GM21825 (cell line): Measurements from ENCODE around the gene PAFAH1B2.
"Not testable (repeated sequence)": the region's sequence is repeated elsewhere in the genome, so short reads cannot be mapped to it uniquely, and the experiment has no call there.

Experiments
- ATAC-seq: cut with Tn5 transposase; IDR thresholded peaks from one replicate; pipeline ENCODE4 v1.9.1; 2021; ENCODE audit warnings: mild to moderate bottlenecking, moderate library complexity; ENCODE audit not compliant: unreplicated experiment

PAFAH1B2 gene

DNA sequence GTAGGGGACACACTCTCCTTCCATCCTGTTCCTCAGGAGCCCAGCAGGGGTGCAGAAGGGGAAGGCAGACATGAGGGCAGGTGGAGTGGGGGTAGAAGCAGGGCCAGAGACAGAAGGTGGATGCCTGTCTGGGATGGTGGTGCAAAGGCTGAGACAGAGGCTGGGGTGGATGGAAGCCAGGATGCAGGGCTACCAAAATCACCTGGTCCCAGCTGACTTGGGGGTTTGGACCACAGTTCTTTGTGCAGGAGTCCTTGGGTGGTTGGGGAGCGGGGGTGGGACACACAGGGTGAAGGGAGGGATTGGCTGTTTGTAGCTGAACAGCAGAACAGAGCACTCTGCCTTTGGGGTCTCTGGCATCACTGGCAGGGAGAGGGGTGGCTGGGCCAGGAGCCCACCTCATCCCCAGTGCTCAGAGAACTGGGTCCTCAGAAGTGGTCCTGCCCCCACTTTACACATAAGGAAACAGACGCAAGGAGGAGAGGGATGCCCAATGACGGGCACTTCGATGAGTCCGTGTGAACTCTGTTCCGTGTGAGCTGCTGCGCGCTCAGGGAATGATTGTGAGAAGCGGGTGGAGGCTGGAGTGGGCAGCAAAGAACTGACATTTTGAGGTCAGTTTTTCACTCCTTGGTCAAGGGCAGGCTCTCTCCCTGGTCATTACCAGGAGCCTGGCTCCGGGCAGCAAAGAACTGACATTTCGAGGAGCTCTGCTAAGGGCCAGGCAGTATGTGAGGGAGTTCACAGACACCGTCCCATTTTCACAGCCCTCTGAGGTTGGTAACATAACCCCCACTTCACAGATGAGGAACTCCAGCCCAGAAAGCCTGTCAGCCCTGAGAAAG is 56.9 kb downstream of the PAFAH1B2 start:
- ATAC-seq: no peak

DNA sequence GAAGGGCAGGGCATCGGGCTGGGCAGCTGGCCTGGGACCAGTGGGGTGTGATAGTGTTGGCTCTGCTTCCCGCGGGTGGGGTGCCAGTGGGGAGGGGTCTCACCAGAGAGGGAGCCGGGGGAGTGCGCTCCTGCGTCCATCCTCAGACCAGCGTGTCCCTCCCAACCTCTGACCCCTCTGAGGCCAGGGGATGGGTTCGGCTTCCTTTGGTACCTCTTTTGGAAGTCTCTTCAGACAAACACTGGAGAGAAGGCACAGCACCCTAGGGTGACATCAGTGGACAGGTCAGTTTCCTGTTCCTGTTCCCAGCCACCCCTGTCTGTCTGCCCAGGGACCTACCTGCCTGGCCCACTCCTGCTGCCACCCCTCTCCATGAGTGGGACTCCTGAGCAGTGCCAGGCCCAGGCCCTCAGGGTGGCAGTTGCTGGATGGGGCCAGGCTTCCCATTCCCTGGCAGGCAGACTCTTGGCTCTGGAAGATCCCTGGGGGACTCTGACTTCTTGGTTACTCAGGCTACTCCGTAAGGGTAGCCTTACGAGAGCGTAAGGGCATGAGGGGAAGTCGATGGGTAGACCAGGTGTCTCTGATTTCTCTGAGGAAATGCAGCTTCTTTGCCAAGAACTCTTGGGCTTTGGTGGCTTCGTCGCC is 57.7 kb downstream of the PAFAH1B2 start:
- ATAC-seq: no peak

DNA sequence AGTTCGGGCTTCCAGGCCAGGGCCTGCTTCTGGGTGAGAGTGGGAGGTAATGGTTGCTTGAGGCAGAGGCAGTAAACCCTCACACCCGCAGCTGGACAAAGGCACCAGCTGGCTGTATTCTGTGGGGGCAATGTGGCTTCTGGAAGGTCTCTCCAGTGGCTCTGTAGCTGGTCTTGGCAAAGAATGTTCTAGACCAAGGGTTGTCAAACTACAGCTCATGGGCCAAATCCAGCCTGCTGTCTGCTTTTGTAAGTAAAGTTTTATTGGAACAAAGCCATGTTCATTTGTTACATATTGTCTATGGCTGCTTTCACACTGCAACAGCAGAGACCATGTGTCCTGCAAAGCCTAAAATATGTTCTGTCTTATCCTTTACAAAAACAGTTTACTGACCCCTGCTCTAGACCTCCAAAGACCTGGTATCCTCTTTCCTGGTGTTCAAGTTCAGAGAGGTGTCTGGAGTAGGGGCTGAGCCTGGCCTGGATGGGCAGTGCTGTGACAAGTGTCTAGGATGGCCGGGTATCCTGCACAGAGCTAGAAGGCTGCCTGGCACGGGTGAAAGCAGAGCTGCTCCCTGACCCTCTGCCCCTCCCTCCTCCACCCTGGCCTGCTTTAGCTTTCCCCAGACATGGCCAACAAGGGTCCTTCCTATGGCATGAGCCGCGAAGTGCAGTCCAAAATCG is 58.4 kb downstream of the PAFAH1B2 start:
- no peak for ATAC-seq

DNA sequence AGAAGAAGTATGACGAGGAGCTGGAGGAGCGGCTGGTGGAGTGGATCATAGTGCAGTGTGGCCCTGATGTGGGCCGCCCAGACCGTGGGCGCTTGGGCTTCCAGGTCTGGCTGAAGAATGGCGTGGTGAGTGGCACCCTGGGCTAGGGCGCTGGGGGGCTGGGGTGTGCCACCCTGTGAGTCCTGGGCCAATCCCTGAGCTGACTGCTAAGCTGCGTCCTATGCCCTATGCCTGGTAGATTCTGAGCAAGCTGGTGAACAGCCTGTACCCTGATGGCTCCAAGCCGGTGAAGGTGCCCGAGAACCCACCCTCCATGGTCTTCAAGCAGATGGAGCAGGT is 59.0 kb downstream of the PAFAH1B2 start:
- ATAC-seq: no peak

DNA sequence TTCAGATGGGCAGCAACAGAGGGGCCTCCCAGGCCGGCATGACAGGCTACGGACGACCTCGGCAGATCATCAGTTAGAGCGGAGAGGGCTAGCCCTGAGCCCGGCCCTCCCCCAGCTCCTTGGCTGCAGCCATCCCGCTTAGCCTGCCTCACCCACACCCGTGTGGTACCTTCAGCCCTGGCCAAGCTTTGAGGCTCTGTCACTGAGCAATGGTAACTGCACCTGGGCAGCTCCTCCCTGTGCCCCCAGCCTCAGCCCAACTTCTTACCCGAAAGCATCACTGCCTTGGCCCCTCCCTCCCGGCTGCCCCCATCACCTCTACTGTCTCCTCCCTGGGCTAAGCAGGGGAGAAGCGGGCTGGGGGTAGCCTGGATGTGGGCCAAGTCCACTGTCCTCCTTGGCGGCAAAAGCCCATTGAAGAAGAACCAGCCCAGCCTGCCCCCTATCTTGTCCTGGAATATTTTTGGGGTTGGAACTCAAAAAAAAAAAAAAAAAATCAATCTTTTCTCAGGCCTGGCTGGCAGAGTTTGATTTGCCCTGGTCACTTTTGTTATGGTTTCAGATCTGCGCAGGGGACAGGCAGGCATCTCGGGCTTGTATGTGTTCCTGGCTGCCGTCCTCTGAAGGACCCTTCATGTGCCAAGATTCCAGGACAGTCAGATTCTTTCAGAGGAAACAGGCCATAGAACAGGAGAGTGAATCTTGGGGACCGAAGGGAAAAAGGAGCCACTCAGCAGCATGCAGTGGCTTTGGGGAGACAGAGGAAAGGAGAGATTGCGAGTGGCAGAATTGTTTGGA is 60.4 kb downstream of the PAFAH1B2 start:
- no peak for ATAC-seq

DNA sequence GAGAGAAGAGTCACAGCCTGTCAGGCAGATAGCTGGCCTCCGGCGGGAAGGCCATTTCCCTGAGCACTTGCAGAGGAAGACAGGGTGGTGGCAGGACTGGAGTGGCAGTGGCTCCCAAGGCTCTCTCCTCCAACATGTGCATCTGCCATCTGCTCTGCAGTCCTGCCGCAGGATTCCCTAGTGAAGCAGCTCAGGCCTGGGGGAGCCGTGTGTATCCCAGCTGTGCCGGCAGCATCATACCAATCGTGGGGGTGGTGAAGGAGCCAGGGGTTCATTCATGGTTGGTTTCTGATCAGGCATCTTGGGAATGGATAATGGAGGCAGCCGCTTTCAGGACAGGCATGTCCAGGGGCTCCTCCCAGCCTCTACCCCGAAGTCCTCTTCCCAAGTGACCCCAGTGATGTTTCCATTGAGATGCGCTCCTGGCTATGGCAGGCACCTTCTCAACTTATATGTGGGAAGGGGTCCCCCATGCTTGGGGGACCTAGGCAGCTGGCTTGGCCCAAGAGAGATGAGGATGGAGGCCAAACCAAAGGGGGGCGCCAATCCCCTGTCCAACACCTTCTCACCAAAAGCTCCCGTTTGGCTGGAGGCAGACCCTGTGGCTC is 61.2 kb downstream of the PAFAH1B2 start:
- no peak for ATAC-seq

DNA sequence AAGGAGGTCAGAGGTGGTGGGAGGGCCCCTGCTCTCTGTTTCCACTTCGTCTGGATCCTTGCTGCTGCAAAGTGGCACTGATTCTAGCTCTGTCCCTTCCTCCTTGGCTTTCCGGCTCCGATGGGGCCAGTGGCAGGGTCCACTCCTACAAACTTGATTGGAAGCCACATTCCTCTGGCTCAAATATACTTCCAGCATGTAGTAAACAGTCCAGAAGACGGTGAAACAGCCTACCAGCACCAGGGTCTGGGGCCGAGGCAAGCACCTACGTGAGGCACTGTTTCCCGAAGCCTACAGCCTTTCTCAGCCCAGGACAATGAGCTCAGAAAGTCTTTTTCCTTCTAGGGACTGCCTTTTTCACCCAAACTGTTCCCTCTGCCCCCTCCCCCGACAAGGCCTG is 62.0 kb downstream of the PAFAH1B2 start:
- ATAC-seq: not testable (repeated sequence)

DNA sequence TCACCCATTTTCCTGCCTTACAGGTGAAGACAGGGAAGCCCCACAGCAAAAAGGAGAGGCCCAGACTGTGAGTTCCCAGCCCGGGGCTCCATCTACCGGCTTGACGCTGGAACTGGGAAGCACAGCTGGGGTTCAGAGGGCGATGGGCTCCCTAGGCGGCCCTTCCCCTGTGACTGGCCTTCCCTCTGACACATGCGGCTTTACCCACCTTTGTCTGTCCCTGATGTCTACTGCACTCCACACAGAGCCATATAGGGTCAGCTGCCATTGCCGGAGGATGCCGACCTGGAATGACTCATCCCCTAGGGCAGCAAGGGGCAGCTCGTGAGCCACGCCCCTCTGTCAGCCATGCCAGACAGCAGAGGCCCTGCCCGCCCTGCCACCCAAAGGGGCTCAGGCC is 62.8 kb downstream of the PAFAH1B2 start:
- not testable (repeated sequence) for ATAC-seq

DNA sequence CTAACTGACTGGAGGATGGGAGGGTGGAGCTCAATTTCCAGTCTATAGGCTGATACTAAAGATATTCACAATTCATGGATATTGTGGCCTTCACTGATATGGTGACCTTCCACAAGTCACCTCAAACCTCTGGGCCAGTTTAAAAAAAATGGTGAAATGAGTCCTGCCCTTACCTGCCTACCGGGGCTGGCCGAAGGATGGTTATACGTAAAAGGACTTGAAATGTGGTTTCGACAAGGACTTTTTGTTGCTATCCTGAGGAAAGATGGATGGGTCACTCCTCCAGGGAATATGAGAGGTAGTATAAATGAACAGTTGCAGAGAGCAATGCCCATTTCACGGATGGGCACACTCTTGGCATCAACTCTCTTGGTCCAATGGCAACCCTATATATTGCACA is 63.4 kb downstream of the PAFAH1B2 start:
- ATAC-seq: not testable (repeated sequence)

DNA sequence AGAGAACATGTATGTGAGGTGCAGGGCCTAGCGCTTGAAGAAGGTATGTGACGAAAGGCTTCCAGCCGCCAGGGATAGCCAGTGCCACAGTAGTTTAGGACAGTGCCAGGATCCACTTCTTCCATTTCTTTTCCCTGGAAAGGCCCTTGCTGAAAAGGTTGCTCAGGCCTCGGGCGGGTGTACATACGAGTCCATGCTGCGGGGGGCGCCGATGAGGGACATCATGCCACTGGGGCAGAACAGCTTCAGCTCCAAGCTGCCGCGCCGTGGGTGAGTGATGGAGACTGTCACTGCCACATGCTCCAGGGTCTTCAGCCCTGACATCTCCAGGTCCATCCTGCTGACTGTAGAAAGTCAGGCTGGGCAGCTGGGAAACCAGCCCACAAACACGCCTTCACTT is 64.6 kb downstream of the PAFAH1B2 start:
- ATAC-seq: not testable (repeated sequence)

DNA sequence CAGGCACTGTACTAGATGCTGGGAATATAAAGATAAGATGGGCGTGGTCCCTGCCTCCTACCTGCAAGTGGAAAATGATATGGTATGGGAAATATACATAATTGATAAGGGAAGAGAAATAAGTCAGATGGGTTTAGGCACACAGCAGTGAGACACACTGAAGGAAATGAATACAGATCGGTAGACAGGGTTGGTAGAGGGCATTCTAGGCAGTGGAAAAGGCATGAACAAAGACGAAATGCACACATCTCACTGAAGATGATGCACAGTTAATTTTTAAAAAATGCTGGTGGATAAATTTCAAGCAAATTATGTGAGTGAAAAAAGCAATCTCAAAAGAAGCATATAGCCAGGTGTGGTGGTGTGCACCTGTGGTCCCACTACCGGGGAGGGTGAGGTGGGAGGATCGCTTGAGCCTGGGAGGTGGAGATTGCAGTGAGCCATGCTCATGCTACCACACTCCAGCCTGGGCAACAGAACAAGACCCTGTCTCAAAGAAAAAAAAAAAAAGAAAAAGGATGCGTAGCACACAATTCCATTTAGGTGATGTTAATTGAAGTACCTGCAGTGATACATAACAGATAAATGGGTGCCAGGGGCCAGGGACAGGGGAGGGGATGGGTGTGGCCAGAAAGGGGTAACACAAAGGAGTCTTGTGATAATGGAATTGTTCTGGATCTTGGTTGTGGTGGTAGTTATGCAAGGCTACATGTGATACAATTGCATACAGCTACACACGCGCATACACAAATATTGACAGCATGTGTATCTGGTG is 65.5 kb downstream of the PAFAH1B2 start:
- not testable (repeated sequence) for ATAC-seq

DNA sequence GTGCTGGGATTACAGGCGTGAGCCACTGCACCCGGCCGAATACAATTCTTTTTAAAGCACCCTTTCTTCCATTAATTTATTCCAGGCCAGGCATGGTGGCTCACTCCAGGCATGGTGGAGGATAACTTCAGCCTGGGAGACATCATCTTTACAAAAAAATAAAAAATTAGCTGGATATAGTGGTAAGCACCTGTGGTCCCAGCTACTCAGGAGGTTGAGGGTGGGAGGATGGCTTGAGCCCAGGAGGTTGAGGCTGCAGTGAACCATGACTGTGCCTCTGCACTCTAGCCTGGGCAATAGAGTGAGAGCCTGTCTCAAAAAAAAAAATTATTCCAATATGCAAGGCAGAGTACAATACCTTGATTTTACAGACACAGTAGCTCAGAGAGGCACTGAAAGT is 66.5 kb downstream of the PAFAH1B2 start:
- ATAC-seq: no peak

DNA sequence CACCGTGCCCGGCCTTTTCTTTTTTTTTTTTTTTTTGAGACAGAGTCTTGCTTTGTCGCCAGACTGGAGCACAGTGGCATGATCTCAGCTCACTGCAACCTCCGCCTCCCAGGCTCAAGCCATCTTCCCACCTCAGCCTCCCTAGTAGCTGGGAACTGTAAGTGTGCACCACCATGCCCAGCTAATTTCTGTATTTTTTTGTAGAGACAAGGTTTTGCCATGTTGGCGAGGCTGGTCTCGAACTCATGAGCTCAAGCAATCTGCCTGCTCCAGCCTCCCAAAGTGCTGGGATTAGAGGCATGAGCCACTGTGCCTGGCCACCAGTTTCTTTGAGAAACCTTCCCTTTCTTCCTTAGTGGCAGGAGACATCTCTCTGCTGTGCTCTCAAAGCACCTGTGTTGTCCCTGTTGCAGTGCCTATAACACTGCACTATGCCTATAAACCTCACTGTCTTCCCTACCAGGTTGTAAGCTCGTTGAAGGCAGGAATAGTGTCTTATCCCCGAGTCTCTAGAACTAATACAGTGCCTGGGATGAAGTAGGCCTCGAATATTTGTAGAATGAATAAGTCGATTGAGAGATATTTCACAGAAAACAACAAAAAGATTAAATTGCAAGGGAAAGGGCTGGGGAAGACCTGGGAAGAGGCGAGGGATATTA is 68.7 kb downstream of the PAFAH1B2 start:
- no peak for ATAC-seq

DNA sequence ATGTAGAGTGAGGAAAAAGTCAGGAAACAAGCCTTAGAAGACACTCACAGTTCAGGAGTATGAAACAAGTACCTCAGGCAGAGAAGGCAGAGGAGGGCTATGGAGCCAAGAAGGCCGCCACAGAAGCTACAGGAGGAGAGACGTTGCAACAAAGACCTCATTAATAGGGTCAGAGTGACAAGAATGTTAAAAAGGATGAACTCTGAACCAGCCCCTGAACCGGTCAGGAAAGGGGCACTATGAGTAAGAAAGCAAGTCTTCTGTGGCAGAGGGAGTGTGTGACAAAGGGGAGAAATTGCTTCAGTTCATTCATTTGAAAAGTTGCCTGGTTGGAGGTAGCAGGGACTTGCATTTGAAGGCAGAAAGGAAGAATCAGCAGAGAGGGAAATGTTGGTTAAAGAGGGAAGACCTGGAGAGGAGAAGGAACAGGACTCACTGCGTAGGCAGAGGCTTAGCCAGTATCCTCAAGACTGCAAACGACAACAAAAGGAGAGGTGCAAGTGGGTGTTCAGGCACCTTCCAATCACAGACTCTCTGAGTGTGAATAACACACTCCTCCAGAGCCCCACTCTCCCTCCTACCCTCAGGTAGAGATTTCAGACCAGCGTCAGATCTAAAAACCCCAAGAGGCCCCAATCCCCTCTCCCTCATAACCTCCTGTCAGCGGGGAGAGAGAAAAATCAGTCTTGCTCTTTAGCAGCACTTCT is 70.5 kb downstream of the PAFAH1B2 start:
- ATAC-seq: no peak

DNA sequence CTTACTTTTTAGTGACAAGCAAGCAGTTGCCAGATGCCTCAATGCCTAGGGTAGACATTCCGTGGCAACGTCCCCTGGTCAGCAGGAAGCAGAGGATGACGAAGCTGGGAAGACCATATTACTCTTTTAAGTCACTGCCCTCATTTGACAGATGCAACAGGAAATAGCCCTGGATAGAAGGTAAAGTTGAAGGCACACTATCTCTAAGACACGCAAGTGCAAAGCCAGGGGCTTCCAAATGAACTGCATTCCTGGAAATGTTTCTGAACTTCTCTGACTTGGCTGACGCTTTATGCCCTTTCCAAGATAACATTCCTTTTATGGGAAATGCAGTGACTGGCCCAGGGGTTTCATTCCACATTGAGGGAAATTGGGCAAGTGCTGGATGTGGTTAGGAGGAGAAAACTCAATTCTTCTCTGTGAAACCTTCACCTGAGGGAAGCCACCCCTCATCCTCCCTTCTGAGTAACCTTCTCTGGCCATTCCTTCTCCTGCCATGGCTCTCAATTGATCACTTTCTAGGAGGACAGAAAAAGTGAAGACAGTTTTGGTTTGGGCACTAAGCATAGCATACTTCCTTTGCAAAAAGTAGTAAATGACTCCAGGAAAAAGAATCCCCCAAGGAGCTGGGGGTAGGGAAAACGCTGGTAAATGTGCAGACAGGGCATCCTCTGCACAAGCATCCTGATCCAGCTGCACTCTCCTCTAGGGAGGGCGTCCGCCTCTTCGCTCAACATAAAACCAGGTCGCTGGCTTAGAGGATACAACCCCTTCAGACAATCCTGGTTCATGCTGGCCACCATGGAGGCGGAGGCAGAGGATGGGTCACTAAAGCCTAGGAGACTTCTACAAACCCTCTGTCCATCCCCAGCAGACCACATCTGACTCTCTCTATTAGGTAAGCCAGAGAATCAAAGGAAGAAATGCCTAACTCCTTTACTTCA is 73.3 kb downstream of the PAFAH1B2 start:
- ATAC-seq: no peak

DNA sequence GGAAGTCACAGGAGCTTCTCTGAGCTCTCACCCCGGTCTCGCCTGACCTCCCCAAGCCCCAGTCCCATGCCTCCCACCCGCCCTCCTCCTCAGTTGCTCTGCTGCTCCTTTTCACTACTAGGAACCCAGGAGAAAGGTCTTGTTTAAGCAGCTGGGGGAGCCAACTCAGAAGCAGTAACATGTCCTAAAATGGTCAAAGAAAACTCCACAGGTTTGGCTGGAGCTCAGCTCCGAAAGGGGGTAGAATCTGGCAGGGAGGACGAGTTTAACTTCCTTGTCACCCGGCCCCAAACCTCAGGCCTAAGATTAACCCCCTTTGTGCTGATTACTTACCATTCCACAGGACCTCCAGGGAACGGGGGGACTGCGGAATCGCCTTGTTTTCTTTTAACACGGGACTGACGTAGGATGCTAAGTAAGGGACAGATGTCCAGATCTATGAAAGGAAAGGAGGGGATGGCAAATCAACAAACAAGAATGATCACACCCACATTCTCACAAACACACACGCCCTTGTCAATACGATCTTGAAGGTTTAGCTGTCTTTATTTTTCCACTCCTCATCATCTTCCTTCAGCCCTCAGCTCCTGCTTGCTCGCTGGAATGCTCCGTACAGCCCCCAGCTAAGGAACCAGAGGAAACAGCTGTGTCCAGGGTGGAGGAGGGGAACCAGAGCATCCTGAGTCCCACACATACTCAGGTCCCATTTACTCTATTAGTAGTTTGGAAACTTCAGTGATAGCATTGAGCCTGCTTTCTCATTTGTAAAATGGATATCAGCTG is 74.2 kb downstream of the PAFAH1B2 start:
- ATAC-seq: no peak

DNA sequence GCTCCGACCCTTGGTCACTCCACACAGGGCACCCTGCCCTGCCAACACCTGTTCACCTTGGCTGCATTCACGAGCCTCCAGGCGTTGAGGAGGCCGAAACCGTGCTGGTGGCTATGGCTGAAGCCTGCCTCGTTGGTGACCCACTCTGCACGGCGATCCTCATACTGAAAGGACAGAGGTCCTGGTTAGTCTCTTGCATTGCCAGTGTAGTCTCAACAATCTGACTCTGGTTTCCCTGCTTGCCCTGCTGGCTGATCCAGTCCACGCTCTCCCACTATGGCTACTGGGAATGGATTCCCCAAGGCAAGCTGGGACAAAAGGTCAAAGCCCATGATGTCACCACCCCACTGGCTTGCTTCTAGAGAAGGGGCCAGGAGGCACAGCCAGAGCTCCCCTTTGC is 74.9 kb downstream of the PAFAH1B2 start:
- ATAC-seq: no peak
